ENCODE results near the gene SMIM8. TPM values are rescaled to one million over a fixed set of nuclear protein-coding genes. Genes with fewer than 3 reads are reported as not detected.
"Not testable (repeated sequence)": the region's sequence is repeated elsewhere in the genome, so short reads cannot be mapped to it uniquely, and the experiment has no call there.

SMIM8 gene
- total and polyA plus RNA-seq, 12 donors: 4.3 to 17.7 (median 9.1) TPM

DNA sequence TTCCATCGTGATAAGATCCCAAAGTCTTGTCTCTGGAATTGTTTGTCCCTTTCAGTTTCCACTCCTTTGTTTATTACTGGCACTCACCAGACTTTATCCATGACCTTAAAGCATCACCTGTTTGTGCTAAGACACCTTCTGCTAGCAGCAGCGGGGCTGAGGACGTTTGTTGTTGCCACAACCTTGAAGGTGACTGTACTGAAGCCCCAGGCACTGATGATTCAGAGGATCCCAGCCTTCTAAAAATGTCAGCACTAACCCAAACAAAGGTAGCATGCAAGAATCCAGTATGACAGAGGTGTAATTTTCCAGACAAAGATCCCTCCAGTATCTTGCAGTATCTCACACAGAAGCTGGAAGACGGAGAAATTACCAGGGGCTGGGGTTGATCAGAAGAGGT lies 28.9 kb upstream of the SMIM8 start:
- Histone ChIP-seq H3K36me3 (replicated peaks in 1 of 2) (no peaks in the 10 kb centered on the region), H3K27me3 (peaks cover 2% of the 10 kb centered on the region), H3K4me1 (replicated peaks in 1 of 2) (no peaks in the 10 kb centered on the region), H3K27ac (no peak overlapping the region), H3K9me3 (replicated peaks in 1 of 3) (no peaks in the 10 kb centered on the region), H3K4me3 (no peak overlapping the region)
- DNase-seq: no peak
- TF ChIP-seq, protein P1, sequence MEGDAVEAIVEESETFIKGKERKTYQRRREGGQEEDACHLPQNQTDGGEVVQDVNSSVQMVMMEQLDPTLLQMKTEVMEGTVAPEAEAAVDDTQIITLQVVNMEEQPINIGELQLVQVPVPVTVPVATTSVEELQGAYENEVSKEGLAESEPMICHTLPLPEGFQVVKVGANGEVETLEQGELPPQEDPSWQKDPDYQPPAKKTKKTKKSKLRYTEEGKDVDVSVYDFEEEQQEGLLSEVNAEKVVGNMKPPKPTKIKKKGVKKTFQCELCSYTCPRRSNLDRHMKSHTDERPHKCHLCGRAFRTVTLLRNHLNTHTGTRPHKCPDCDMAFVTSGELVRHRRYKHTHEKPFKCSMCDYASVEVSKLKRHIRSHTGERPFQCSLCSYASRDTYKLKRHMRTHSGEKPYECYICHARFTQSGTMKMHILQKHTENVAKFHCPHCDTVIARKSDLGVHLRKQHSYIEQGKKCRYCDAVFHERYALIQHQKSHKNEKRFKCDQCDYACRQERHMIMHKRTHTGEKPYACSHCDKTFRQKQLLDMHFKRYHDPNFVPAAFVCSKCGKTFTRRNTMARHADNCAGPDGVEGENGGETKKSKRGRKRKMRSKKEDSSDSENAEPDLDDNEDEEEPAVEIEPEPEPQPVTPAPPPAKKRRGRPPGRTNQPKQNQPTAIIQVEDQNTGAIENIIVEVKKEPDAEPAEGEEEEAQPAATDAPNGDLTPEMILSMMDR (IDR thresholded peaks at IDR 0.05): no peak
- TF ChIP-seq POLR2A (IDR thresholded peaks at IDR 0.05): no peak
- intact Hi-C loops (cut with DNase I): no loop called here
- 50 to 64% (median 63%) methylated on average over 4 of the region's 4 CpGs for WGBS, 4 donors

DNA sequence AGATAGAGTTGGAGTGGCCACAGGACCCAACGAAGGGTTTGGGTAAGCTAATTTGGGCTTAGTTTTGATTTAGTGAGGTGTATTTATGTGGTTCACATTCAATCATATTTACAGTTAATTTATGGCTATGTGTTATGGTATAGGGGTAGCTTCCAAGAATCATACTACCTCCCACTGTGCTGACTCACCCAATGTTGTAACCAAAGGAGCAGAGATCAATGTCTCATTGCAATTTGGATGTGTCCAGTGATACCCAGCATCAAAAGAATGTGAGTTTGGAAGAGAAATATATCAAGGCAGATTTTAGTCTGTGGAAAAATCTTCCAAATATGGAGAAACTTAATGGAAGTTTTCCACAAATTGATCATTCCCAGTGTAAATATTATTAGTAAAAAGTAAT lies 25.3 kb upstream of the SMIM8 start:
- intact Hi-C loops (cut with DNase I): no loop called here
- WGBS, 4 donors: 53 to 60% (median 58%) methylated on average over 1 of the region's 1 CpG
- H3K27ac ChIP-seq: no peak overlapping the region
- H3K27me3 ChIP-seq: peaks cover 4% of the 10 kb centered on the region
- H3K4me1 ChIP-seq (replicated peaks in 1 of 2): no peaks in the 10 kb centered on the region
- H3K4me3 ChIP-seq: no peak overlapping the region
- no peaks in the 10 kb centered on the region for H3K36me3 ChIP-seq (replicated peaks in 1 of 2)
- no peak for DNase-seq
- no peaks in the 10 kb centered on the region for H3K9me3 ChIP-seq (replicated peaks in 1 of 3)
- TF ChIP-seq POLR2A (IDR thresholded peaks at IDR 0.05): no peak
- TF ChIP-seq, protein P1 (IDR thresholded peaks at IDR 0.05): no peak

DNA sequence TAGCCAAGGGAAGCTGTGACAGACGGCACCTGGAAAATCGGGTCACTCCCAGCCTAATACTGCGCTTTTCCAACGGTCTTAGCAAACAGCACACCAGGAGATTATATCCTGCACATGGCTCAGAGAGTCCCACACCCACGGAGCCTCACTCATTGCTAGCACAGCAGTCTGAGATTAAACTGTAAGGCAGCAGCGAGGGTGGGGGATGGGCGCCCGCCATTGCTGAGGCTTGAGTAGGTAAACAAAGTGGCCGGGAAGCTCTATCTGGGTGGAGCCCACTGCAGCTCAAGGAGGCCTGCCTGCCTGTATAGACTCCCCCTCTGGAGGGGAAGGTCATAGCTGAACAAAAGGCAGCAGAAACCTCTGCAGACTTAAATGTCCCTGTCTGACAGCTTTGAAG lies 21.1 kb upstream of the SMIM8 start:
- H3K4me1 ChIP-seq (replicated peaks in 1 of 2); H3K36me3 ChIP-seq (replicated peaks in 1 of 2); intact Hi-C loops (cut with DNase I); DNase-seq; H3K27ac ChIP-seq; H3K4me3 ChIP-seq; H3K27me3 ChIP-seq; H3K9me3 ChIP-seq (replicated peaks in 1 of 3): not testable (repeated sequence)
- whole genome bisulfite sequencing, 4 donors: 81 to 86% (median 84%) methylated on average over 3 to 9 of the region's 9 CpGs

DNA sequence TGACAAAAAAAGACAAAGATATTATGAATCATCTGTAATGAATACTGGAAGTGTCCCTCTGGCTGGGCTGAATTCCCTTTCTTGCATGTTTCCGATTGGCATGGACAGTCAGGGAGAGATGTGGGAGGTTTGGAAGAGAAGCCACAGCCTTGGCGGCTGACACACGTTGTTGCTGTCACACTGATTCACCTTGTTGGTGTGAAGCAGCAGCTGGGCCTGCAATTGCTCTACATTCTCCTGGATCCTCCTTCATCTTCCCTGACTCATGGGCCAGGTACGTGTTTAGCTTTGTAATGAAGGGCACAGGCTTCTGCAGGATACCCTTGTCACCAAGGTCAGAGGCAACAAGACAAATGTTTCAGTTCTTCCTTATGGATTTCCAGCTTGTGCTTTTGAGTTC lies 13.4 kb upstream of the SMIM8 start:
- 45 to 58% (median 51%) methylated on average over 4 of the region's 4 CpGs for WGBS, 4 donors
- Histone ChIP-seq H3K9me3 (replicated peaks in 1 of 3) (no peaks in the 10 kb centered on the region), H3K4me3 (no peak overlapping the region), H3K36me3 (replicated peaks in 1 of 2) (no peaks in the 10 kb centered on the region), H3K27ac (no peak overlapping the region), H3K27me3 (no peaks in the 10 kb centered on the region), H3K4me1 (replicated peaks in 1 of 2) (no peaks in the 10 kb centered on the region)
- intact Hi-C loops (cut with DNase I): no loop called here
- DNase-seq: no peak
- TF ChIP-seq, protein P1 (IDR thresholded peaks at IDR 0.05): no peak
- TF ChIP-seq POLR2A (IDR thresholded peaks at IDR 0.05): no peak

DNA sequence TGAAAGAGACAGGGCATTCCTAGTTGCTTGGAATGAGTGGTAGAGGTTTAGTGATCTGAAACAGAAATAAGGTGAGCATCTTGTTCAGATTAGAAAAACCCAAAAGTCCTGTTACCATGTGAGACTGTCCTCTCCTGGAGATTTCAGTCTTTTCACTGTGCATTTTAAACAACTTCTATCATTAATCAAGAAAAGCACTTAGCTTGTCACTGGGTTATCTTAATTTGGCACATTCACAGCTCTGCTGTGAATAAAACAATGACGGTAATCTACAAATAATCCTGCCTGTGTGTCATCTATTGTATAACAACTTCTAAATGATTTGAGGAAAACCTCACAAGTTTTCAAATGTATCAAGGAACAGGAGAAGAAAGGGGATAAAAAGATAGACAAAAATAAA lies 9.5 kb upstream of the SMIM8 start:
- intact Hi-C loops (cut with DNase I): no loop called here
- TF ChIP-seq POLR2A (IDR thresholded peaks at IDR 0.05): no peak
- WGBS, 4 donors: 12 to 34% (median 25%) methylated on average over 1 of the region's 1 CpG

More for the DNA sequence above, 9.5 kb upstream of the SMIM8 start:
- no peaks in the 10 kb centered on the region for H3K36me3 ChIP-seq (replicated peaks in 1 of 2)
- H3K9me3 ChIP-seq (replicated peaks in 1 of 3): no peaks in the 10 kb centered on the region
- H3K4me3 ChIP-seq: no peak overlapping the region
- no peaks in the 10 kb centered on the region for H3K4me1 ChIP-seq (replicated peaks in 1 of 2)
- DNase-seq: no peak
- H3K27ac ChIP-seq: no peak overlapping the region
- no peaks in the 10 kb centered on the region for H3K27me3 ChIP-seq

Data from adrenal gland (tissue), 12 donors.